Right lobe of liver (tissue), 6 donors: ENCODE data around the gene SKIC8. TPM values are rescaled to one million over a fixed set of nuclear protein-coding genes. Genes with fewer than 3 reads are reported as not detected.

ENCODE experiments used
- ATAC-seq, 4 donors: fragments of 200-7000 bp; cut with Tn5 transposase; one replicate each; pipeline ENCODE4 v1.9.1; 2020; ENCODE audit warnings: mild to moderate bottlenecking in 4 of 4, moderate library complexity in 4 of 4
- DNase-seq, 3 donors: peaks; one replicate each; pipeline ENCODE4 v3.0.0-alpha.2; 2020
- H3K27ac ChIP-seq, 3 donors: fragments of 200-600 bp; one replicate each; pipeline ENCODE4 v1.8.0; 2022
- H3K27me3 ChIP-seq, 2 donors: fragments of 200-600 bp; one replicate each; pipeline ENCODE4 v1.8.0; 2022
- H3K36me3 ChIP-seq, 4 donors: fragments of 200-600 bp; sonication (generic) in 1 of 4; one replicate each; pipeline versions ENCODE4 v1.5.1 to v1.8.0; 2017 to 2022; ENCODE audit warnings: control low read depth in 1 of 4
- H3K4me1 ChIP-seq, 4 donors: fragments of 200-600 bp; sonication (generic) in 1 of 4; one replicate each; pipeline versions ENCODE4 v1.5.1 to v1.8.0; 2017 to 2022; ENCODE audit warnings: control low read depth in 1 of 4
- H3K4me3 ChIP-seq, 3 donors: fragments of 200-600 bp; one replicate each; pipeline ENCODE4 v1.8.0; 2022
- H3K9me3 ChIP-seq, 4 donors: fragments of 200-600 bp; sonication (generic) in 1 of 4; one replicate each; pipeline versions ENCODE4 v1.5.1 to v1.8.0; 2017 to 2022; ENCODE audit warnings: control low read depth in 1 of 4
- CTCF ChIP-seq, 4 donors: fragments of 200-600 bp in 3 of 4; fragments of 450-650 bp in 1 of 4; IDR thresholded peaks; one replicate each; pipeline versions ENCODE4 v1.5.1 to v1.8.0; 2016 to 2022; ENCODE audit warnings: antibody characterized with exemption in 4 of 4, mild to moderate bottlenecking in 2 of 4
- POLR2A ChIP-seq: fragments of 450-650 bp; IDR thresholded peaks from one replicate; pipeline ENCODE4 v1.6.1; 2017; ENCODE audit warnings: antibody characterized with exemption, mild to moderate bottlenecking
- WGBS: methylation state at CpG from one replicate; pipeline ENCODE4 v1.1.6; 2018; ENCODE audit warnings: low coverage, low lambda C conversion rate; ENCODE audit not compliant: insufficient coverage; ENCODE audit errors: missing lambda C conversion rate; 5-methylcytosine and 5-hydroxymethylcytosine counted together
- intact Hi-C, 2 donors: fragments of 100-400 bp; cut with DNase I; formaldehyde crosslinking; loops; one replicate each; pipeline versions ENCODE4 v1.11.2 to v1.14.1; 2022
- total RNA-seq, 6 experiments: library from RNA; depleted of rRNA in 2 of 6; stranded (reverse); fragments of >200 nt in 2 of 6; fragmentation: NEBNext Ultra II Directional in 3 of 6; extraction: Animal tissue kit (Norgen Biotek cat#: 25700) in 3 of 6; gene quantifications; one replicate each; pipeline versions ENCODE4 v1.1.0 to v1.2.4, GENCODE V29; 2016 to 2023
- donor health status: DM: no; HTN: yes; CAD: no.
- donor health status: DM: no; HTN: no; CAD: no.
- donor health status: DM: no; HTN: no; CAD: no.
- donor health status: DM: no; HTN: yes; CAD: no.
- donor health status: DM: no; HTN: yes; CAD: no.

Gene SKIC8
- total RNA-seq, 6 experiments from 2014 or later, result 21.7 to 30.3 (median 23.0) TPM

DNA sequence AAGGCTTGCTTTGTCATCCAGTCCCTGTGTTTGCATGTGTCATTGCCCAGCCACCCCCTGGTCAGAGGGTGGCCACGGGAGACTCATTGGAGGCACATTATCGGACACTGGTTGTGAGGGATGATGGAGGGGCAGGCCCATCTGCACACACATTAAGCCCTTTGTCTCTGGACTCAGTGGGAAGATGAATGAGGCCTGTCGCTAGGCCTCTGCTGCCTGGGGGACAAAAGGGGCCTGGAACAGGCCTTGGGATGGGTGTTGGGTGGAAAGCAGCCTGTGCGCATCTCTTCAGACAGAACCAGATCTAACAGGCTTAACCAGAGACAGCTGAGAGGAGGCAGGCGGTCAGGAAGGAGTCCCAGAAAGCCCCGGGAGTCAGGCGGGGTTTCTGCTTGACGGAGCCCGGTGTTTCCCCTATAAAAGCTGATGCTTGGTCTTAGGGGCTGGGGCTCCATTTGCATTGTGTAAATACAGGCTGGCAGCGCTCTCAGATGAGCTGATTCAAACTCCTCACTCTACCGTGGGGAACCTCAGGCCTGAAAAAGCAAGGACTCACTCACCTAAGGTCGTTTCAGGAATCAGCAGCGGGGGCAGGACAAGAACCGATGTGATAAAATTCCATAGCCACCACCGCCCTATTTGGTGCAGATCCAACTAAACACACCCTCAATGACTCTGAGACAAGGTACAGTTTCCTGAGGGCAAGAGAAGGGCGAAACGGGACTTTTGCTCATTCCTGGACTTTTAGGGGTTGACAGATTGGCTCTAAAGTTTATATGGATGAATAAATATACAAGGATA is 17.1 kb upstream of the SKIC8 start:
- no peaks in the 10 kb centered on the region for H3K27me3 ChIP-seq
- DNase-seq, result no peak
- TF ChIP-seq POLR2A (no peak), CTCF (IDR thresholded peaks at IDR 0.05) (no peak)
- H3K4me3 ChIP-seq, result no peak overlapping the region
- no peaks in the 10 kb centered on the region for H3K4me1 ChIP-seq
- intact Hi-C loops, result loop anchor here in 1 of 2 donors (5.0 kb wide), 1 partner anchor 101 kb away; no protein-coding TSS in a partner anchor
- H3K27ac ChIP-seq, result no peak overlapping the region
- H3K36me3 ChIP-seq, result no peaks in the 10 kb centered on the region
- H3K9me3 ChIP-seq, result no peaks in the 10 kb centered on the region
- WGBS, result 79% methylated on average over 10 of the region's 17 CpGs
- ATAC-seq, result no peak

DNA sequence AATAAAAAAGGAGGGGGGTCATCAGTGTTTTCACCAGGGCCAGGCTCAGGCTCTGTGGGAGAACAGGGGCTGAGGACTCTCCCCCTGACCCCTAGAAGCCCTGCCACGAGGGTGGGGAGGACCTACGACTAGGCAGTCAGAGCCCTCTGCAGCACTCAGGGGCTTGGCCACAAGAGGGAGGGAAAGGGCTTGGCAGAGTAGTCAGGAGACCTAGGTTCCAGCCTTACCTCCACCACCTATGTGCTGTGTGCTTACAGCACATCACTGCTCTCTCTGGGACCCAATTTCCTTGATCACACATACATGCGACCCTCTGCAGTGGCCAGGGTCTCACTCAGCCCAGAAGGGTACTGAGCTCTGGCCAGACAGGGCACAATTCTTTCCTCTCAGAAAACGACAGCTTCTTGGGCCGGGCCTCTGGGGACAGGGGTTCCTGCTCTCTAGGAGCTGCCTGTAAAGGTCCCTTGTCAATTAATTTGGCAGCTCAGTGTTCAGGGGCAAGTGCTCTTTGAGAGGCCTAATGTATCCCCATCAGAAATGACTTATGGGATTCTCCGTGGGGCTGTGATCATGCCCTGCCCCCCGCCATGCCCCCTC is 16.4 kb upstream of the SKIC8 start:
- no CpG with 5 or more reads among the region's 7 CpGs for WGBS
- intact Hi-C loops, result loop anchor here in 1 of 2 donors (5.0 kb wide), 1 partner anchor 102 kb away; no protein-coding TSS in a partner anchor
- H3K27ac ChIP-seq, result no peak overlapping the region

GRCh38 chr15:78314181-78314581 is 14.8 kb upstream of the SKIC8 start:
- DNase-seq, result no peak
- intact Hi-C loops, result loop anchor here in 1 of 2 donors (5.0 kb wide), 1 partner anchor 108 kb away; no protein-coding TSS in a partner anchor
- TF ChIP-seq CTCF (IDR thresholded peaks at IDR 0.05) (no peak), POLR2A (no peak)
- H3K9me3 ChIP-seq, result no peaks in the 10 kb centered on the region
- ATAC-seq, result no peak
- WGBS, result 57% methylated on average over 5 of the region's 7 CpGs
- H3K4me3 ChIP-seq, result no peak overlapping the region
- H3K27me3 ChIP-seq, result no peaks in the 10 kb centered on the region
- no peaks in the 10 kb centered on the region for H3K4me1 ChIP-seq
- H3K27ac ChIP-seq, result no peak overlapping the region
- H3K36me3 ChIP-seq, result no peaks in the 10 kb centered on the region

More for the DNA sequence above, 16.4 kb upstream of the SKIC8 start:
- Histone ChIP-seq H3K4me1 (no peaks in the 10 kb centered on the region), H3K36me3 (no peaks in the 10 kb centered on the region), H3K27me3 (no peaks in the 10 kb centered on the region), H3K9me3 (no peaks in the 10 kb centered on the region), H3K4me3 (no peak overlapping the region)
- no peak for ATAC-seq
- TF ChIP-seq POLR2A, result no peak
- peak in 1 of 4 donors; percentile 15 for TF ChIP-seq CTCF (IDR thresholded peaks at IDR 0.05)
- no peak for DNase-seq

DNA sequence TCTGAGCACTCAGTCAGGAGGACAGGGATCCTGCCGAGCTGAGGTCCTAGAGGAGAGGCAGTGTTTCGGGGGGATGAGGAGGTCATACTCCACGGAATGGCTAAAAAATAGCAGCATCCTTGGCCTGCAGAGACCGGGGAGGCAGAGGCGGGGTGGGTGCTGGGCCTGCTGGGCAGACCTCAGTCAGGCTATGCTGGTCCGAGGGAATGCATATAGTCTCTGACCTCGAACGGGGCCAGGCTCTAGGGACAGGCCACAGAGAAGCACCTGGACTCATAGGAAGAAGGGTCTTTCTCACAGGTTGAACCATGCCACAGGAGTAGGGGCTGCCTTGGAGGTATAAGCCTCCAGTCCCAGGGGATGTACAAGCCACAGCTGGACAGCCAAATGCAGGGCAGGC is 14.0 kb upstream of the SKIC8 start:
- TF ChIP-seq CTCF (IDR thresholded peaks at IDR 0.05) (no peak), POLR2A (no peak)
- no peak for DNase-seq
- intact Hi-C loops, result loop anchor here in 1 of 2 donors (5.0 kb wide), 1 partner anchor 109 kb away; no protein-coding TSS in a partner anchor

More for the DNA sequence above, 14.0 kb upstream of the SKIC8 start:
- no peaks in the 10 kb centered on the region for H3K27me3 ChIP-seq
- H3K4me1 ChIP-seq, result no peaks in the 10 kb centered on the region
- ATAC-seq, result no peak
- H3K9me3 ChIP-seq, result no peaks in the 10 kb centered on the region
- no peaks in the 10 kb centered on the region for H3K36me3 ChIP-seq
- H3K4me3 ChIP-seq, result no peak overlapping the region
- no peak overlapping the region for H3K27ac ChIP-seq
- WGBS, result 0% methylated on average over 1 of the region's 8 CpGs
